Rectal smooth muscle tissue (tissue), 1 donor: ENCODE results near the gene COBL.

Experiments used
- H3K27ac ChIP-seq: one replicate; pipeline ENCODE4 v1.7.0; 2013; ENCODE audit warnings: low read depth, low read length, inconsistent platforms
- H3K27me3 ChIP-seq: one replicate; pipeline ENCODE4 v1.7.0; 2013; ENCODE audit warnings: low read length; ENCODE audit not compliant: control insufficient read depth, insufficient read depth
- H3K36me3 ChIP-seq: one replicate; pipeline ENCODE4 v1.7.0; 2013; ENCODE audit warnings: low read length; ENCODE audit not compliant: control insufficient read depth, insufficient read depth
- H3K4me1 ChIP-seq: one replicate; pipeline ENCODE4 v1.7.0; 2013; ENCODE audit warnings: low read length; ENCODE audit not compliant: control insufficient read depth, insufficient read depth
- H3K4me3 ChIP-seq: one replicate; pipeline ENCODE4 v1.7.0; 2013; ENCODE audit warnings: low read length
- H3K9ac ChIP-seq: one replicate; pipeline ENCODE4 v1.7.0; 2013; ENCODE audit warnings: low read length

Gene COBL

GRCh38 chr7:51019191-51019844 is 297.3 kb downstream of the COBL start:
- no peaks in the 10 kb centered on the region for H3K27me3 ChIP-seq
- no peak overlapping the region for H3K27ac ChIP-seq
- no peak overlapping the region for H3K9ac ChIP-seq
- H3K36me3 ChIP-seq, result no peaks in the 10 kb centered on the region
- no peaks in the 10 kb centered on the region for H3K4me1 ChIP-seq
- H3K4me3 ChIP-seq, result no peak overlapping the region

GRCh38 chr7:51017576-51018535 is 298.8 kb downstream of the COBL start:
- no peak overlapping the region for H3K4me3 ChIP-seq
- no peaks in the 10 kb centered on the region for H3K36me3 ChIP-seq
- no peak overlapping the region for H3K9ac ChIP-seq
- H3K27ac ChIP-seq, result no peak overlapping the region
- H3K4me1 ChIP-seq, result no peaks in the 10 kb centered on the region
- H3K27me3 ChIP-seq, result no peaks in the 10 kb centered on the region

DNA sequence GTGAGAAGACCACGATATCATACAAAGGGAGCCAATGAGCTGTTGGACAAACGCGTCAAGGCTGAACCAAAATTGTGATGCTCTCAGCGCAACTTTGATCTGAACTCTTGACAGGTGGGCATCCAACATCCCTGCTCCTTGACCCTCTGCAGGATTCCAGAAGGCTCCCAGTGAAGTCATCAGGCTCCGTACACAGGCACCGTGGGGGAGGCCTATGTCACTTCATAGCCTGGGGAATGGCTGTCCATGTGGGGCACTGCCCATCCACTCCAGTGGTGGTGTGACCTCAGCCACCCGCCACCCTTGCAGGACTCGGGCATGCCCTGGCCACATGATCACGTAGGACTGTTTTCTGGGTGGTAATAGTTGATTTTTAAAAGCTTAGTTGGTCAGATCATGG is 300.1 kb downstream of the COBL start:
- Histone ChIP-seq H3K4me1 (no peaks in the 10 kb centered on the region), H3K27ac (no peak overlapping the region), H3K27me3 (no peaks in the 10 kb centered on the region), H3K36me3 (no peaks in the 10 kb centered on the region), H3K4me3 (no peak overlapping the region), H3K9ac (no peak overlapping the region)

- H3K27ac ChIP-seq, result no peak overlapping the region
- H3K9ac ChIP-seq, result no peak overlapping the region
- H3K4me3 ChIP-seq, result no peak overlapping the region
- H3K36me3 ChIP-seq, result no peaks in the 10 kb centered on the region
- H3K4me1 ChIP-seq, result no peaks in the 10 kb centered on the region
- H3K27me3 ChIP-seq, result no peaks in the 10 kb centered on the region
Measured at GRCh38 chr7:51015581-51015980, 301.0 kb downstream of the COBL start.

DNA sequence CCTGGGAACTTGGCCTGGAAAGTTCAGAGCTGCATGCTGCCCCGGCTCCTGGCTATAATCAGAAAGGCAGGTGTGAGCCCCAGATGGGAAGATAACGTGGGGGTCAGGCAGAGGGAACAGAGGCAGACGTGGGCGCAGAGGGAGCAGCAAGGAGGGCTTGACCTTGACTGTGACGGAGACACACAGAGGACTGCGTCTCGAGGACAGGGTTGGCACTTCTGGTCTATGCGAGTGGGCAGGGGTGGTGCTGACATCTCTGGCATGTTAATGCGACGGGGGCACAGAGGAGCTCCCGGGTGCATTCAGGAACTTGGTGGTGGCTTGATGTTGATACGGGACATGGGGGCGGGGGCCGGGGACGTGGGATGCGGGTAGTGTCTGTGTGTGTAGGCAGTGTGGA is 301.8 kb downstream of the COBL start:
- no peaks in the 10 kb centered on the region for H3K27me3 ChIP-seq
- no peaks in the 10 kb centered on the region for H3K36me3 ChIP-seq
- no peak overlapping the region for H3K27ac ChIP-seq
- no peaks in the 10 kb centered on the region for H3K4me1 ChIP-seq
- no peak overlapping the region for H3K4me3 ChIP-seq
- H3K9ac ChIP-seq, result no peak overlapping the region

GRCh38 chr7:51013861-51014511 is 302.6 kb downstream of the COBL start:
- no peaks in the 10 kb centered on the region for H3K27me3 ChIP-seq
- no peak overlapping the region for H3K27ac ChIP-seq
- no peaks in the 10 kb centered on the region for H3K36me3 ChIP-seq
- no peak overlapping the region for H3K4me3 ChIP-seq
- no peaks in the 10 kb centered on the region for H3K4me1 ChIP-seq
- no peak overlapping the region for H3K9ac ChIP-seq

DNA sequence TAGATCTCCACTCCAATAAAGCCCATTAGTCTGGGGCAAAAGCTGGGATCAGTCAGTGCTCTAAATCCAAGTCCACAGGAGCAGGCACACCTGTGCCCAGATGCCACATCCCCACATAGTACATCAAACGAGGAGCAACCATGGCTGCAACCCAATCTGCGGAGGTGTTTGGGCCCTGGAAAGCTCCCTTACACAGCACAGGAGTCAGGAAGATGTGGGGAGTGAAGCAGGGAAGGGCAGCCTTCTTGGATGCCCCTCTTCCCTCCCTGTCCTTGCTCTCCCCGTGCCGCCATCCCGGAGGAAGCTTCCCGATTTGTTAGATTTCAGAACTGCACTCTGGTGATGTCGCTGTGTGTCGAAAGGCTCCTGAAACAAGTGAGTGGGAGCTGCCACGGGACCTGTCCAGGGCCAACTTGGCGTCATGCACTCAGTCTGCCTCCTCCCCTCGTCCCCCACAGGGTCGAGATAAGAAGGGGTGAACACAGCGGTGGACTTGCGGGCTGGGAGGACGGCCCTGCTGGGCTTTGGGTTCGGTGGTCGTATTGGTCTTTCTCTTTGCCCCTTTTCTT is 303.3 kb downstream of the COBL start:
- Histone ChIP-seq H3K4me3 (no peak overlapping the region), H3K9ac (no peak overlapping the region), H3K27me3 (no peaks in the 10 kb centered on the region), H3K27ac (no peak overlapping the region), H3K4me1 (no peaks in the 10 kb centered on the region), H3K36me3 (no peaks in the 10 kb centered on the region)

DNA sequence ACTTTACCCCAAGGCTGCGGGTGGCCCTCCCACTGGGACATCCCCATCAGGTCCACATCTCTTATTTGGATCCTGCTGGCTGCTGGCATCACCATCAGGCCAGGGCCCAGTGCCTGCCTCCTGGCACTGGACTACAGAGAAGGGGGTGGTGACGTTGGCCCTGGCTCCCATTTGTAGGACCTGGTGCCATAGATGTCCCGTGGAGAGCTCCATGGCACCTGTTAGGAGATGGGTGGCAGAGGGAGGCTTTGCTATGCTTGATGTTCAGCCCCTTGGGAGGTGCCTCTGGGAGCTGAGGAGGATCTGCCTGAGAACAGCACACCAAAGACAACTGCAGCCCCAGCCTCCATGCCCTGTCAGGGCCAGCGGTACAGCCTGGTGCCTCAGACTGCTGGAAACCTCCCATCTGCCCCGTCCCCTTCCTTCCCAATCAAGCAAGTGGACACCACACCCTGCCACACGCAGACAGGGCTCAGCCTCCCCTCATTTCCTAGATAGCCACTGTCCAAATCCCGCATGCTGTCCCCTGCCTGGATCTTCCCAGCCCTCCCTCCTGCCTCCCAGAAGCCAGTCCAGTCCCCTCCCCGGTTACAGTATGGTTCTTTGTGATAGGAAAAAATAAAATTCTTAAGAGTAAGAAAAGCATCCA is 303.9 kb downstream of the COBL start:
- Histone ChIP-seq H3K36me3 (no peaks in the 10 kb centered on the region), H3K4me1 (no peaks in the 10 kb centered on the region), H3K27ac (no peak overlapping the region), H3K27me3 (no peaks in the 10 kb centered on the region), H3K4me3 (no peak overlapping the region), H3K9ac (no peak overlapping the region)

- Histone ChIP-seq H3K27ac (no peak overlapping the region), H3K9ac (no peak overlapping the region), H3K4me3 (no peak overlapping the region), H3K4me1 (no peaks in the 10 kb centered on the region), H3K27me3 (no peaks in the 10 kb centered on the region), H3K36me3 (no peaks in the 10 kb centered on the region)
Measured at GRCh38 chr7:51011710-51012350, 304.8 kb downstream of the COBL start.

DNA sequence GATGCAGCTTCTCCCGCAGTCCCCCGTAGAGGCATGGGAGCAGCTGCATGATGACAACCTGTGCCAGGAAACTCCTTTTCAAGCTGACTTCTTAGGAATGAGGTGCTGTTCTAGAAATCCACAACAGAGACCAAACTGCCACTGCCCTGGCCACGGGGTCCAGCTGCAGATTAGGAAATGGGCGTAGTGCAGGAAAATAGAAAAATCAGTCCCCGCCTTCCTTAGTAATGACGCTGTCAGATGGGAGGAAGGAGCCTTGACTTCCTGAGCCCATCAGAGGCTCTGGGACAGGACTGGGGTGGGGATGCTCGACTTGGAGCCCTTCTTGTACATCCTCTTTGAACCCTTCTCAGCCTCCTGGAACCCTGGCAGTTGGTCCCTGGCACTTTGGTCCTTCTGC is 306.1 kb downstream of the COBL start:
- H3K27ac ChIP-seq, result no peak overlapping the region
- no peak overlapping the region for H3K9ac ChIP-seq
- no peaks in the 10 kb centered on the region for H3K4me1 ChIP-seq
- no peaks in the 10 kb centered on the region for H3K36me3 ChIP-seq
- H3K27me3 ChIP-seq, result no peaks in the 10 kb centered on the region
- no peak overlapping the region for H3K4me3 ChIP-seq

DNA sequence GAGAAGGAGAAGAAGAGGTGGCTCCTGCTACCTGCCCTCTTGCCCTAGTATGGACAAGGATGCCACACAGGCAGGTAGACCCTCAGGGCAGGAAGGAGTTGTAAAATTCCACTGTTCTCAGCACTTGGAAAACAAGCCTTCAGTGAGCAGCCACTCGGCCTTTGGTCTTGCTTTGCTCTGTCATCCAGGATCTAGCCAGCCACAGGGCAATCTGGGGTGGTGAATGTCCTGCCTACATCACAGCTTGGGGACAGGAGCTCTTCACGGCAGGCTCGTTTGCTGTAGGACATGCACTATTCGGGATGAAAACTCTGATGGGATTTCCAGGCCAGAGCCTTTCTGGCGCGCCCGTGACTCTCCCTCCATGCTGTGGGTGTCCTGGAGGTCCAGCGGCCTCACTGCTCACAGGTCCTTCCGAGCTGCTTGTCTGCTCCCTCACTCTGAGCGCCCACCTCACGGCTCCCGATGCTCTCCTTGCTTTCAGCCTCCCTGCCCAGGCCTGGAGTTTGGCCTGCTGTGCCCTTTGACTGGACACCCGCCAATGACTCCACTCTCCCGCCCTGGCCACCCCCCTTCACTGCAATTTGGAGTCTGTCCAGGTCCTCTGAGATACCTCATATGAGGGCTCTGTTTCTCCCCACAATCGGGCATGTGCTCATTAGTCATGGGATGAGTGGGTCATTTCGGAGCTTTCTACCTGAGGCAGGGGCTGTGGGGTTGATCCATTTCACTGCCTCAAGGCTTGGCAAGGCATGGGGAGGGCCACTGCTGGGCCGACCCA is 306.7 kb downstream of the COBL start:
- Histone ChIP-seq H3K4me3 (no peak overlapping the region), H3K36me3 (no peaks in the 10 kb centered on the region), H3K27me3 (no peaks in the 10 kb centered on the region), H3K4me1 (no peaks in the 10 kb centered on the region), H3K27ac (no peak overlapping the region), H3K9ac (no peak overlapping the region)
